ENCODE measurements around the gene GGT1. TPM values are rescaled to one million over a fixed set of nuclear protein-coding genes. Genes with fewer than 3 reads are reported as not detected.
A peak's percentile ranks its signal among the peaks of the same experiment; 100 is the strongest.
"Not testable (repeated sequence)": the region's sequence is repeated elsewhere in the genome, so short reads cannot be mapped to it uniquely, and the experiment has no call there.

The GGT1 gene
- total RNA-seq, 2 donors from 2014 or later: 64.6 to 114 TPM

DNA sequence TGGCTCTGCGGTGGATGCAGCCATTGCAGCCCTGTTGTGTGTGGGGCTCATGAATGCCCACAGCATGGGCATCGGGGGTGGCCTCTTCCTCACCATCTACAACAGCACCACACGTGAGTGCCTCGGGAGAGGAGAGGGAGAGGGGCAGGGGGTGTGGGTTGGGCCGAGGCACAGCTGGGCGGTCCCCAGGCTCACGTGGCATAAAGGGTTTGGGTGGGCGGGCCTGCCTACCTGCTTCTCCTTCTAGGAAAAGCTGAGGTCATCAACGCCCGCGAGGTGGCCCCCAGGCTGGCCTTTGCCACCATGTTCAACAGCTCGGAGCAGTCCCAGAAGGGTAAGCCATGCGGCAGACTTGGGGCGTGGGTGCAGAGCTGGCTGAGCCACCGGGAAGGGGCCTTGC, 11.8 kb downstream of the GGT1 start:
- H3K4me3 ChIP-seq; H3K4me1 ChIP-seq (replicated peaks); H3K9me3 ChIP-seq; DNase-seq (ENCODE audit: low spot score); H3K36me3 ChIP-seq; intact Hi-C loops (cut with DNase I); H3K27me3 ChIP-seq (replicated peaks; ENCODE audit: insufficient read depth); H3K27ac ChIP-seq: not testable (repeated sequence)
- 74% methylated on average over 15 of the region's 15 CpGs for WGBS

DNA sequence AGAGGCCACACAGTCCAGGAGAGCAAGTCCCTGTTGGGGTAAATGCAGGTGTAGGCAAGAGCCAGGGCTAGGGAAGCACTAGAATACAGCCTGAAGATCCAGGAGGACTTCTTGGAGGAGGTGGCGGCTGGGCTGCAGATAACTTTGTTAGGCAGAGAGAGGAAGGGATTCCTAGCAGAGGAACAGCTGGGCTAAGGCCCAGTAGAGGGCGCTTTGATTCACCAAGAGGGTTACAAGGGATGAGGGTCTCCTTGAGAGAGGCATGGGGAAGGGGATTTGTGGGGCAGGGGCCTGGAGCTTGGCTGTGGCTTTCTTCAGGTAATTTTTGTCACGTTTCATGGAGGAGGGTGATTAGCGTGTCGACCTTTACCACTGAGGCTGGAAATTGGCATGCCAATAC, 18.3 kb downstream of the GGT1 start:
- intact Hi-C loops (cut with DNase I); H3K27ac ChIP-seq; H3K4me3 ChIP-seq; H3K9me3 ChIP-seq; H3K4me1 ChIP-seq (replicated peaks); H3K36me3 ChIP-seq; H3K27me3 ChIP-seq (replicated peaks; ENCODE audit: insufficient read depth); DNase-seq (ENCODE audit: low spot score): not testable (repeated sequence)
- 86% methylated on average over 3 of the region's 5 CpGs for WGBS

DNA sequence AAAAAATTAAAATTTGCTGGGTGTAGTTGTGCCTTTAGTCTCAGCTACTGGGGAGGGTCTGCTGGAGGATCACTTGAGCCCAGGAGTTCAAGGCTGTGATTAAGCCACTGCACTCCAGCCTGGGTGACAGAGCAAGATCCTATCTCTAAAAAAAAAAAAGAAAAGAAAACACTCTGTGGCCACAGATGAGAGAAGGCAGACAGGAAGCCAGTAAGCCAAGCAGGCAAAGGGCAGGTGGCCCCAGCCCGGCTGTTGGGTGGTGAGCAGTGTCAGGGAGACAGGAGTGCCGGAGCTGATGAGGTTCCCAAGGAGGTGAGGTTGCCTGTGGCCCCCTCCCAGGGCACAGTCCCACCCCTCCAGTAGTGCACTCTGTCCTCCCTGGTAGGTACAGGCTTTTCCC, 19.6 kb downstream of the GGT1 start:
- H3K4me3 ChIP-seq; intact Hi-C loops (cut with DNase I); H3K27me3 ChIP-seq (replicated peaks; ENCODE audit: insufficient read depth); DNase-seq (ENCODE audit: low spot score); H3K36me3 ChIP-seq; H3K9me3 ChIP-seq; H3K27ac ChIP-seq; H3K4me1 ChIP-seq (replicated peaks): not testable (repeated sequence)
- 65% methylated on average over 2 of the region's 2 CpGs for WGBS

DNA sequence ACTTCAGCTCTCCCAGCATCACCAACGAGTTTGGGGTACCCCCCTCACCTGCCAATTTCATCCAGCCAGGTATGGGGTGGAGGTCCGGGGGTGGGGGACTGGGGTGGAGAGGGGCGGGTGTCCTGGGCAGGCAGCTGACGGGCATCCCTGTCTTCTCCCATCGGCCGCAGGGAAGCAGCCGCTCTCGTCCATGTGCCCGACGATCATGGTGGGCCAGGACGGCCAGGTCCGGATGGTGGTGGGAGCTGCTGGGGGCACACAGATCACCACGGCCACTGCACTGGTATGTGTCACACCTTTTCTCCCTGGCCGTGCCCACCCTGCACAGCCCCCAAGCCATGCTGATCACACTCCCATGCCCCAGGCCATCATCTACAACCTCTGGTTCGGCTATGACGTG, 24.9 kb downstream of the GGT1 start:
- 96% methylated on average over 8 of the region's 16 CpGs for WGBS
- intact Hi-C loops (cut with DNase I); DNase-seq (ENCODE audit: low spot score); H3K36me3 ChIP-seq; H3K9me3 ChIP-seq; H3K27me3 ChIP-seq (replicated peaks; ENCODE audit: insufficient read depth); H3K4me1 ChIP-seq (replicated peaks); H3K4me3 ChIP-seq; H3K27ac ChIP-seq: not testable (repeated sequence)

DNA sequence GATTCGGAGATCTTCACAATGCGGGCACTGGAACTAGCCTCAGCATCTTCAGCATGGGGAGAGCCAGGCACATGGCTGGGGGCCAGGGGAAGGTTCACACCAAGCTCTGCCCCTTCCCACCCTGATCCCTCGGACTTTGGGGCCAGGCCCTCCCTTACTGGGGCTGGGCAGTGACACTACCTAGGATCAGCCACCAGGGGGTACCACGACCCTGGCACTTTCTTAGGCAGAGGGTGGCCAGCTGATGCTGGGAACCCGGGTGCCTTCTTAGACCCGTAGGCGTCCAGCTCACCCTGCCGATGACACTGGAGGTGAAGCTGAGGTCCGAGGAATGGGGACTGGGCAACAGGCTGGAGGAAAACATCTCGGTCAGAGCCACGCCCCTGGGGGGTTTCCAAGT, 26.1 kb downstream of the GGT1 start:
- H3K9me3 ChIP-seq; H3K4me3 ChIP-seq; DNase-seq (ENCODE audit: low spot score); H3K27me3 ChIP-seq (replicated peaks; ENCODE audit: insufficient read depth); H3K36me3 ChIP-seq; intact Hi-C loops (cut with DNase I); H3K4me1 ChIP-seq (replicated peaks); H3K27ac ChIP-seq: not testable (repeated sequence)
- 57% methylated on average over 7 of the region's 11 CpGs for WGBS
- TF ChIP-seq, protein P1, sequence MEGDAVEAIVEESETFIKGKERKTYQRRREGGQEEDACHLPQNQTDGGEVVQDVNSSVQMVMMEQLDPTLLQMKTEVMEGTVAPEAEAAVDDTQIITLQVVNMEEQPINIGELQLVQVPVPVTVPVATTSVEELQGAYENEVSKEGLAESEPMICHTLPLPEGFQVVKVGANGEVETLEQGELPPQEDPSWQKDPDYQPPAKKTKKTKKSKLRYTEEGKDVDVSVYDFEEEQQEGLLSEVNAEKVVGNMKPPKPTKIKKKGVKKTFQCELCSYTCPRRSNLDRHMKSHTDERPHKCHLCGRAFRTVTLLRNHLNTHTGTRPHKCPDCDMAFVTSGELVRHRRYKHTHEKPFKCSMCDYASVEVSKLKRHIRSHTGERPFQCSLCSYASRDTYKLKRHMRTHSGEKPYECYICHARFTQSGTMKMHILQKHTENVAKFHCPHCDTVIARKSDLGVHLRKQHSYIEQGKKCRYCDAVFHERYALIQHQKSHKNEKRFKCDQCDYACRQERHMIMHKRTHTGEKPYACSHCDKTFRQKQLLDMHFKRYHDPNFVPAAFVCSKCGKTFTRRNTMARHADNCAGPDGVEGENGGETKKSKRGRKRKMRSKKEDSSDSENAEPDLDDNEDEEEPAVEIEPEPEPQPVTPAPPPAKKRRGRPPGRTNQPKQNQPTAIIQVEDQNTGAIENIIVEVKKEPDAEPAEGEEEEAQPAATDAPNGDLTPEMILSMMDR (IDR thresholded peaks at IDR 0.05): peak in 3 of 4 experiments; percentile 10 to 27 (median 15)

DNA sequence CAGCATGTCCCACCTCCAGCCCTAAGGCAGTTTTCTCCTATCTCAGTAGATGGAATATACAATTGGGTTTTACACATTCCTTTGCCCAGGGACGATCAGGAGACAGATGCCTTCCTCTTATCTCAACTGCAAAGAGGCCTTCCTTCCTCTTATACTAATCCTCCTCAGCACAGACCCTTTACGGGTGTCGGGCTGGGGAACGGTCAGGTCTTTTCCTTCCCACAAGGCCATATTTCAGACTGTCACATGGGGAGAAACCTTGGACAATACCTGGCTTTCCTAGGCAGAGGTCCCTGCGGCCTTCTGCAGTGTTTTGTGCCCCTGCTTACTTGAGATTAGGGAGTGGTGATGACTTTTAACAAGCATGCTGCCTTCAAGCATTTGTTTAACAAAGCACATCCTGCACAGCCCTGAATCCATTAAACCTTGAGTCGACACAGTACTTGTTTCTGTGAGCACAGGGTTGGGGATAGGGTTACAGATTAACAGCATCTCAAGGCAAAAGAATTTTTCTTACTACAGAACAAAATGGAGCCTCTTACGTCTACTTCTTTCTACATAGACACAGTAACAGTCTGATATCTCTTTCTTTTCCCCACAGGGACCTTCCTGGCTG, 27.9 kb downstream of the GGT1 start:
- H3K27ac ChIP-seq: peak overlapping the region; percentile 4 to 56

DNA sequence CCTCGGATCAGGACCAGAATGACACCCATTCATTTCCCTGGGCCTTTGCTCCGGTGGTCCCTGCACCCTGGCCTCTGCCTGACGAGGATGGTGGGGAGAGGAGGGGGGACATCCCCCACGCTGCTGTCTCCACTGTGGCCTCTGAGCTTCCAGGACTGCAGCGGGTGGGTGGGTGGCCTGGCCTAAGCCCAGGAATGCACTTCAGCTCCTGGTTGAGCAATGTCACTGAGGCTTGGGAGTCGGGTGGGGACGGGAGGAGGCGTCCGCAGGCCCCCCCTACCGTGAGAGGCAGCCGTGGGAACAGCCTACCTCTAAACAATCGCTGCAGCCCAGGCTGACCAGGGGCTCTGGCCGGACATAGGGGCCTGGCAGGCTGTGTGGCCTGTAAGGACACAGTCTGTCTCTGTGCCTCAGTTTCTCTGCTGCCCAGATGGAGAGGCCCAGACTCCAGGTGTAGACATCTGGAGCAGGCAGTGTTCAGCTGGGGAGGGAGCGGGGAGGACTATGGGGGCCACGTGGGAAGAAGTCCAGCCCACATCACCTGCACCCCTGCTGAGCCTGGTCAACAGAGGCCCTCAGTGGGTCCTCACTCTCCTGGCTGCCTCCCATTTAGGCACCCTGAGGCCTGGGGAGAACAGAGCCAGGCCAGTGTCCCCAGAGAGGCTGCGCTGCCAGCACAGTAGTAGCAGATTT, 28.6 kb downstream of the GGT1 start:
- DNase-seq (ENCODE audit: low spot score); H3K4me3 ChIP-seq; H3K4me1 ChIP-seq (replicated peaks); H3K9me3 ChIP-seq; H3K36me3 ChIP-seq; intact Hi-C loops (cut with DNase I); H3K27me3 ChIP-seq (replicated peaks; ENCODE audit: insufficient read depth): not testable (repeated sequence)
- WGBS: 18% methylated on average over 10 of the region's 16 CpGs
- H3K27ac ChIP-seq: peak overlapping the region; percentile 4 to 56

More for the DNA sequence above, 27.9 kb downstream of the GGT1 start:
- intact Hi-C loops (cut with DNase I); H3K36me3 ChIP-seq; DNase-seq (ENCODE audit: low spot score); H3K4me1 ChIP-seq (replicated peaks); H3K27me3 ChIP-seq (replicated peaks; ENCODE audit: insufficient read depth); H3K4me3 ChIP-seq; H3K9me3 ChIP-seq: not testable (repeated sequence)
- 43% methylated on average over 7 of the region's 7 CpGs for WGBS

DNA sequence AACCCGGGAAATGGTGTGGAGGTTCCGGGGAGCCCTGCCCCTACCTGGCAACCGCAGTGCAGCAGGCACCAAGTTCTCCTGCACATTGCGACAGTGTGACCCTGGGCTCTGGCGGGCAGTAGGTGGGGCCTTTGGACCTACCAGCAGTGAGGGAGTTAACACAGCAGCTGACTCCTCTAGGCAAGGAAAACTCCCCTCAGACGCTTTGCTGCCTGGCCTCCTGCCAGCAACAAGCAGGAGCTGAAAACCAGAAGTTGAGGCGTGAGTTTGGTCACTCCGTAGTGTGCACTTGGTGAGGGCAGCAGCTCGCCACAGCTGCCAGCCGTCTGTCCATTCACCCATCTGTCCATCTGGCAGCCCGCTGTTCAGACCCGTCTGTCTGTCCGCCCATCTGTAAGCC, 29.6 kb downstream of the GGT1 start:
- H3K4me1 ChIP-seq (replicated peaks); H3K9me3 ChIP-seq; intact Hi-C loops (cut with DNase I); H3K4me3 ChIP-seq; H3K36me3 ChIP-seq; DNase-seq (ENCODE audit: low spot score); H3K27ac ChIP-seq; H3K27me3 ChIP-seq (replicated peaks; ENCODE audit: insufficient read depth): not testable (repeated sequence)
- 38% methylated on average over 9 of the region's 13 CpGs for WGBS

DNA sequence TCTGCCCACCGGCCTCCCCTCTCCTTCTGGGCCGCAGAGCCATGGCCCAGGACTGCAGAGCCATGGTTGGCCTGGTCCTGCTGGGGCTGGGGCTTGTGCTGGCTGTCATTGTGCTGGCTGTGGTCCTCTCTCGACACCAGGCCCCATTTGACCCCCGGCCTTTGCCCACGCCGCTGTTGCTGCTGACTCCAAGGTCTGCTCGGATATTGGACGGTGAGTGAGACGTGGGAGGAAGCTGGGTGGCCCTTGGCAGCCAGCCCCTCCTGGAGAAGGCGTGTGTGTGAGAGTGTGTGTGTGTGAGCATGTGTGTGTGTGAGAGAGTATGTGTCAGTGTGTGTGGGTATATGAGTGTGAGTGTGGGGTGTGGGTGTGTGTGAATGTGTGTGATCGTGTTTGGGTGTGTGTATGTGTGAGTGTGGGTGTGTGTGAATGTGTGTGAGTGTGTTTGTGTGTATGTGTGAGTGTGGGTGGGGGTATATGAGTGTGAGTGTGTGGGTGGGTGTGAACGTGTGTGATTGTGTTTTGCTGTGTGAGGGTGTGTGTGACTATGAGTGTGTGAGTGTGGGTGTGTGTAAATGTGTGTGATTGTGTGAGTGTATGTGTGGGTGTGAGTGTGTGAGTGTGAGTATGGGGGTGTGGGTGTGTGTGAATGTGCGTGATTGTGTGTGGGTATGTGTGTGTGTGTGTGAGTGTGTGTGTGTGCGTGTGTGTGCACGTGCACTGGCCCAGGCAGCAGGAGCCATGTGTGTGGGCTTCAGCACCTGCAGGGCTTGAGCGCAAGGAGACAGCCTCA, 30.4 kb downstream of the GGT1 start:
- H3K27me3 ChIP-seq (replicated peaks; ENCODE audit: insufficient read depth); H3K4me1 ChIP-seq (replicated peaks); intact Hi-C loops (cut with DNase I); H3K27ac ChIP-seq; H3K36me3 ChIP-seq; H3K9me3 ChIP-seq; DNase-seq (ENCODE audit: low spot score); H3K4me3 ChIP-seq: not testable (repeated sequence)
- 69% methylated on average over 16 of the region's 16 CpGs for WGBS

DNA sequence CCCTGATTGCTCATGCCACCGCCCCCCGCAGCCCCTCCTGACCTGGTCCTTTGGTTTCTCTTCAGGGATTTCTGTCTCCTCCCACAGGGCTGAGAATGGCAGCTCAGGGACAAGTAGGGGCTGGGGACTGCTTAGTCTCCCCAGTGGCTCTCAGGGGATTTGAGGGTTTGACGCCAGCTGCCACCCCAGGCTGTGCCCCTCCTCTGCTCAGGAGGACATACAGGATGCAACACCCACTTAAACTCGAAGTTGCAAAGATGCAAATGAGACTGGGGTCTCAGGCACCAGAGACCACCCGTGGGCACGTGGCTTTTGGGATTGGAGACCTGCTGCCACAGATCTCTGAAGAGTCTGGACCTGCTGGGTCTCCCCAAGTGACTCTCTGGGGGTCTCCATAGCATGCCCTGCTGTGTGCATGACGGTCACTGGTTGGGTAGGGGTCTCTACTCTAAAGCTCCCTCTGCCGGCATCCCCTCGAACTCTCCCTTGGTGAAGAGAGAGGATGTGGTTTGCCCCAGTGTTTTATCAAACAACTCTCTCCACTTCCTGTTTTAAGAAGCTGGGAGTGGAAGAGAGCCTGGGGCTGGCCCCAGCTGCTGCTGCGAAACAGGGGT, 31.9 kb downstream of the GGT1 start:
- H3K9me3 ChIP-seq; H3K4me1 ChIP-seq (replicated peaks); H3K36me3 ChIP-seq; H3K27me3 ChIP-seq (replicated peaks; ENCODE audit: insufficient read depth); H3K27ac ChIP-seq; DNase-seq (ENCODE audit: low spot score); H3K4me3 ChIP-seq; intact Hi-C loops (cut with DNase I): not testable (repeated sequence)
- 62% methylated on average over 9 of the region's 10 CpGs for WGBS

DNA sequence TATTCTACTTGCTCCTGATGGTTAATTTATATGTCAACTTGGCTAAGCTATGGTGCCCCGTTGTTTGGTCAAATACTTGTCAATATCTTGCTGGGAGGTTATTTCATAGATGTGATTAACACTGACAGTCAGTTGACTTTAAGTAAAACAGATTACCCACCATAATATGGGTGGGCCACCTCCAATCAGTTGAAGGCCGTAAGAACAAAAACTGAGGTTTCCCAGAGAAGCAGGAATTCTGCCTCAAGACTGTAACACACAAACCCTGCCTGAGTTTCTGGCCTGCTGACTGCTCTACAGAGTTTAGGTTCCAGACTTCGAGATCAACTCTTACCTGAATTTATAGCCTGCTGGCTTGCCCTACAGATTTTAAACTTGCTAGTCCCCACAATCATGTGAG, 33.5 kb downstream of the GGT1 start:
- DNase-seq (ENCODE audit: low spot score); H3K36me3 ChIP-seq; H3K4me1 ChIP-seq (replicated peaks); H3K27ac ChIP-seq; H3K27me3 ChIP-seq (replicated peaks; ENCODE audit: insufficient read depth); H3K9me3 ChIP-seq; H3K4me3 ChIP-seq; intact Hi-C loops (cut with DNase I): not testable (repeated sequence)
- WGBS: 88% methylated on average over 3 of the region's 3 CpGs
